HG02981 (cell line): ENCODE data around the gene SPATA1.

Source experiments
- ATAC-seq: cut with Tn5 transposase; IDR thresholded peaks from one replicate; pipeline ENCODE4 v1.9.1; 2021; ENCODE audit warnings: mild to moderate bottlenecking, moderate library complexity; ENCODE audit not compliant: unreplicated experiment

The SPATA1 gene

GRCh38 chr1:84508510-84508909 lies 2.3 kb downstream of the SPATA1 start:
- no peak for ATAC-seq

GRCh38 chr1:84509029-84509428 lies 2.8 kb downstream of the SPATA1 start:
- ATAC-seq = no peak

GRCh38 chr1:84510165-84510564 lies 4.0 kb downstream of the SPATA1 start:
- ATAC-seq = no peak

GRCh38 chr1:84510668-84511067 lies 4.5 kb downstream of the SPATA1 start:
- no peak for ATAC-seq

GRCh38 chr1:84524590-84524989 lies 18.4 kb downstream of the SPATA1 start:
- ATAC-seq = no peak

GRCh38 chr1:84525779-84526178 lies 19.6 kb downstream of the SPATA1 start:
- ATAC-seq = no peak

- no peak for ATAC-seq
Measured at GRCh38 chr1:84538599-84538998, 32.4 kb downstream of the SPATA1 start.

GRCh38 chr1:84539972-84540371 lies 33.8 kb downstream of the SPATA1 start:
- ATAC-seq = no peak

- no peak for ATAC-seq
Measured at GRCh38 chr1:84540759-84541158, 34.6 kb downstream of the SPATA1 start.

- no peak for ATAC-seq
Measured at GRCh38 chr1:84541679-84542078, 35.5 kb downstream of the SPATA1 start.

GRCh38 chr1:84550826-84551225 lies 44.6 kb downstream of the SPATA1 start:
- no peak for ATAC-seq

- no peak for ATAC-seq
Measured at GRCh38 chr1:84569216-84569615, 63.0 kb downstream of the SPATA1 start.

- no peak for ATAC-seq
Measured at GRCh38 chr1:84570436-84571149, 64.4 kb downstream of the SPATA1 start.

- no peak for ATAC-seq
Measured at GRCh38 chr1:84571150-84571535, 65.0 kb downstream of the SPATA1 start.

- no peak for ATAC-seq
Measured at GRCh38 chr1:84573481-84573966, 67.3 kb downstream of the SPATA1 start.

GRCh38 chr1:84573967-84574842 lies 68.0 kb downstream of the SPATA1 start, which contains the start of gene CTBS:
TSS of gene CTBS (minus strand) at chr1:84574440. CDS start at chr1:84574415, 25 bp downstream.
- ATAC-seq = peak; percentile 79

GRCh38 chr1:84574936-84575335 lies 68.8 kb downstream of the SPATA1 start:
- no peak for ATAC-seq

- no peak for ATAC-seq
Measured at GRCh38 chr1:84581648-84582047, 75.5 kb downstream of the SPATA1 start.

GRCh38 chr1:84582802-84583587 lies 76.8 kb downstream of the SPATA1 start:
- ATAC-seq = no peak

GRCh38 chr1:84583648-84584047 lies 77.5 kb downstream of the SPATA1 start:
- no peak for ATAC-seq

GRCh38 chr1:84584126-84584525 lies 77.9 kb downstream of the SPATA1 start:
- no peak for ATAC-seq
